ENCODE measurements around the gene TMEM40.

TMEM40 gene

GRCh38 chr3:12743583-12743982 is 15.5 kb downstream of the TMEM40 start:
- Histone ChIP-seq H3K4me2 (ENCODE audit: low read length) (no peak overlapping the region), H3K79me2 (ENCODE audit: control insufficient read depth, insufficient read depth, low read length, poor library complexity) (no peaks in the 10 kb centered on the region), H3K9ac (ENCODE audit: low read length) (no peak overlapping the region), H2AK5ac (ENCODE audit: low read length) (no peak overlapping the region), H4K91ac (ENCODE audit: low read depth, low read length) (no peak overlapping the region), H2BK120ac (ENCODE audit: insufficient read depth, low read length, poor library complexity) (no peak overlapping the region), H3K36me3 (ENCODE audit: control insufficient read depth in 1 of 2, insufficient read depth in 2 of 2, low read length in 2 of 2) (no peaks in the 10 kb centered on the region), H3K14ac (ENCODE audit: low read length) (no peak overlapping the region), H4K12ac (ENCODE audit: low read depth, low read length) (no peak overlapping the region), H2BK12ac (ENCODE audit: low read length) (no peak overlapping the region), H3K23ac (ENCODE audit: low read length) (no peak overlapping the region), H3K4me1 (ENCODE audit: control insufficient read depth in 1 of 2, insufficient read depth in 2 of 2, low read length in 2 of 2) (peaks cover 3 to 4% of the 10 kb centered on the region in 2 experiments), H3K18ac (ENCODE audit: low read length) (no peak overlapping the region), H3K4me3 (ENCODE audit: low read depth, low read length) (no peak overlapping the region), H2BK5ac (ENCODE audit: low read depth, low read length, poor library complexity) (no peak overlapping the region), H3K4ac (ENCODE audit: low read depth, low read length) (no peak overlapping the region), H3K27me3 (ENCODE audit: insufficient read depth, low read length) (no peaks in the 10 kb centered on the region), H2AFZ (ENCODE audit: insufficient read depth, low read length, poor library complexity) (no peak overlapping the region), H3K27ac (ENCODE audit: low read depth, low read length) (no peak overlapping the region), H3K9me3 (ENCODE audit: insufficient read depth, low read depth, low read length) (no peaks in the 10 kb centered on the region), H4K8ac (ENCODE audit: low read depth, low read length) (no peak overlapping the region), H3K79me1 (ENCODE audit: low read length) (no peaks in the 10 kb centered on the region)
- WGBS (ENCODE audit: extremely low coverage, insufficient coverage, insufficient read length) = no CpG with 5 or more reads among the region's 11 CpGs
- DNase-seq = no peak

- Histone ChIP-seq H3K9ac (ENCODE audit: low read length) (no peak overlapping the region), H4K91ac (ENCODE audit: low read depth, low read length) (no peak overlapping the region), H3K4me3 (ENCODE audit: low read depth, low read length) (no peak overlapping the region), H2BK5ac (ENCODE audit: low read depth, low read length, poor library complexity) (no peak overlapping the region), H3K9me3 (ENCODE audit: insufficient read depth, low read depth, low read length) (no peaks in the 10 kb centered on the region), H2AK5ac (ENCODE audit: low read length) (no peak overlapping the region), H2AFZ (ENCODE audit: insufficient read depth, low read length, poor library complexity) (no peak overlapping the region), H3K36me3 (ENCODE audit: control insufficient read depth in 1 of 2, insufficient read depth in 2 of 2, low read length in 2 of 2) (no peaks in the 10 kb centered on the region), H4K8ac (ENCODE audit: low read depth, low read length) (no peak overlapping the region), H3K79me1 (ENCODE audit: low read length) (no peaks in the 10 kb centered on the region), H3K4me1 (ENCODE audit: control insufficient read depth in 1 of 2, insufficient read depth in 2 of 2, low read length in 2 of 2) (peaks cover 3 to 4% of the 10 kb centered on the region in 2 experiments), H3K79me2 (ENCODE audit: control insufficient read depth, insufficient read depth, low read length, poor library complexity) (no peaks in the 10 kb centered on the region), H3K4me2 (ENCODE audit: low read length) (no peak overlapping the region), H3K23ac (ENCODE audit: low read length) (no peak overlapping the region), H3K27ac (ENCODE audit: low read depth, low read length) (no peak overlapping the region), H3K4ac (ENCODE audit: low read depth, low read length) (no peak overlapping the region), H4K12ac (ENCODE audit: low read depth, low read length) (no peak overlapping the region), H2BK12ac (ENCODE audit: low read length) (no peak overlapping the region), H3K18ac (ENCODE audit: low read length) (no peak overlapping the region), H3K27me3 (ENCODE audit: insufficient read depth, low read length) (no peaks in the 10 kb centered on the region), H3K14ac (ENCODE audit: low read length) (no peak overlapping the region), H2BK120ac (ENCODE audit: insufficient read depth, low read length, poor library complexity) (no peak overlapping the region)
- DNase-seq = no peak
- no CpG with 5 or more reads among the region's 5 CpGs for WGBS (ENCODE audit: extremely low coverage, insufficient coverage, insufficient read length)
These were observed 16.5 kb downstream of the TMEM40 start for GRCh38 chr3:12742330-12743107.

GRCh38 chr3:12741209-12741608 is 17.9 kb downstream of the TMEM40 start:
- no peak overlapping the region for H2BK12ac ChIP-seq (ENCODE audit: low read length)
- no peak overlapping the region for H2AK5ac ChIP-seq (ENCODE audit: low read length)
- H3K9ac ChIP-seq (ENCODE audit: low read length) = no peak overlapping the region
- no CpG with 5 or more reads among the region's 2 CpGs for WGBS (ENCODE audit: extremely low coverage, insufficient coverage, insufficient read length)
- H2BK120ac ChIP-seq (ENCODE audit: insufficient read depth, low read length, poor library complexity) = no peak overlapping the region
- no peak overlapping the region for H3K4me2 ChIP-seq (ENCODE audit: low read length)
- no peak overlapping the region for H4K91ac ChIP-seq (ENCODE audit: low read depth, low read length)
- no peaks in the 10 kb centered on the region for H3K27me3 ChIP-seq (ENCODE audit: insufficient read depth, low read length)
- no peak overlapping the region for H3K4me3 ChIP-seq (ENCODE audit: low read depth, low read length)
- H3K4me1 ChIP-seq (ENCODE audit: control insufficient read depth in 1 of 2, insufficient read depth in 2 of 2, low read length in 2 of 2) = peaks cover 3 to 4% of the 10 kb centered on the region in 2 experiments
- no peak overlapping the region for H3K23ac ChIP-seq (ENCODE audit: low read length)
- no peak for DNase-seq
- H3K79me2 ChIP-seq (ENCODE audit: control insufficient read depth, insufficient read depth, low read length, poor library complexity) = no peaks in the 10 kb centered on the region
- no peak overlapping the region for H4K8ac ChIP-seq (ENCODE audit: low read depth, low read length)
- H4K12ac ChIP-seq (ENCODE audit: low read depth, low read length) = no peak overlapping the region
- no peak overlapping the region for H2AFZ ChIP-seq (ENCODE audit: insufficient read depth, low read length, poor library complexity)
- H3K4ac ChIP-seq (ENCODE audit: low read depth, low read length) = no peak overlapping the region
- no peaks in the 10 kb centered on the region for H3K9me3 ChIP-seq (ENCODE audit: insufficient read depth, low read depth, low read length)
- H3K14ac ChIP-seq (ENCODE audit: low read length) = no peak overlapping the region
- no peak overlapping the region for H3K27ac ChIP-seq (ENCODE audit: low read depth, low read length)
- H2BK5ac ChIP-seq (ENCODE audit: low read depth, low read length, poor library complexity) = no peak overlapping the region
- H3K36me3 ChIP-seq (ENCODE audit: control insufficient read depth in 1 of 2, insufficient read depth in 2 of 2, low read length in 2 of 2) = no peaks in the 10 kb centered on the region
- no peak overlapping the region for H3K18ac ChIP-seq (ENCODE audit: low read length)
- H3K79me1 ChIP-seq (ENCODE audit: low read length) = no peaks in the 10 kb centered on the region

- DNase-seq = no peak
- Histone ChIP-seq H3K14ac (ENCODE audit: low read length) (no peak overlapping the region), H3K27me3 (ENCODE audit: insufficient read depth, low read length) (no peaks in the 10 kb centered on the region), H4K91ac (ENCODE audit: low read depth, low read length) (no peak overlapping the region), H3K36me3 (ENCODE audit: control insufficient read depth in 1 of 2, insufficient read depth in 2 of 2, low read length in 2 of 2) (no peaks in the 10 kb centered on the region), H2BK5ac (ENCODE audit: low read depth, low read length, poor library complexity) (no peak overlapping the region), H4K8ac (ENCODE audit: low read depth, low read length) (no peak overlapping the region), H3K23ac (ENCODE audit: low read length) (no peak overlapping the region), H3K4me3 (ENCODE audit: low read depth, low read length) (no peak overlapping the region), H3K4ac (ENCODE audit: low read depth, low read length) (no peak overlapping the region), H3K79me2 (ENCODE audit: control insufficient read depth, insufficient read depth, low read length, poor library complexity) (no peaks in the 10 kb centered on the region), H4K12ac (ENCODE audit: low read depth, low read length) (no peak overlapping the region), H3K79me1 (ENCODE audit: low read length) (no peaks in the 10 kb centered on the region), H3K27ac (ENCODE audit: low read depth, low read length) (no peak overlapping the region), H3K18ac (ENCODE audit: low read length) (no peak overlapping the region), H3K9me3 (ENCODE audit: insufficient read depth, low read depth, low read length) (peaks cover 2% of the 10 kb centered on the region), H3K9ac (ENCODE audit: low read length) (no peak overlapping the region), H2BK12ac (ENCODE audit: low read length) (no peak overlapping the region), H2BK120ac (ENCODE audit: insufficient read depth, low read length, poor library complexity) (no peak overlapping the region), H2AFZ (ENCODE audit: insufficient read depth, low read length, poor library complexity) (no peak overlapping the region), H3K4me1 (ENCODE audit: control insufficient read depth in 1 of 2, insufficient read depth in 2 of 2, low read length in 2 of 2) (peaks cover 3 to 4% of the 10 kb centered on the region in 2 experiments), H2AK5ac (ENCODE audit: low read length) (no peak overlapping the region), H3K4me2 (ENCODE audit: low read length) (no peak overlapping the region)
- no CpG with 5 or more reads among the region's 6 CpGs for WGBS (ENCODE audit: extremely low coverage, insufficient coverage, insufficient read length)
These were observed 21.2 kb downstream of the TMEM40 start for GRCh38 chr3:12737833-12738232.
